Heart left ventricle (tissue), 13 donors: Measurements from ENCODE around the gene CREB3L1.

Experiments used
- POLR2A ChIP-seq, 2 donors: fragments of 450-650 bp; IDR thresholded peaks; one replicate each; pipeline ENCODE4 v1.6.1; 2017; ENCODE audit warnings: antibody characterized with exemption in 2 of 2, mild to moderate bottlenecking in 2 of 2, moderate library complexity in 2 of 2
- TF ChIP-seq, protein P1 (sequence below), 12 donors: fragments of 200-600 bp; sonication (generic) in 4 of 12; IDR thresholded peaks; one replicate each; pipeline versions ENCODE4 v1.5.0 to v1.8.0; 2018 to 2022; ENCODE audit warnings: antibody characterized with exemption in 12 of 12, mild to moderate bottlenecking in 5 of 12
- donor health status: ischemic (EF 13 %, LVEDD 7.1; RV severe dilation, severe dysfunction).
- donor health status: DM: no; HTN: yes; CAD: no.
- donor health status: DM: no; HTN: no; CAD: no.
- donor health status: ischemic (EF 25% LVEDD 6.9; RV normal size, moderate dysfunction).
- donor health status: ischemic (EF 25% LVEDD 5.7; RV mildly dilated, moderate dysfunction).
- donor health status: ischemic (EF 35%, LVEDD 5.7; RV mildly dilated, moderate dysfunction).
- donor health status: nonischemic (EF 11% LVEDD 7.7; RV severe dilation, severe dysfunction).
- donor health status: DM: yes; HTN: yes; CAD: no.
- donor health status: PGD.
- donor health status: ischemic (EF 29% LVEDD 5.4; RV normal size, mild dysfunction).
- donor health status: nonischemic (EF 23%, LVEDD 6.1; RV moderate dilation, normal function).

DNA sequence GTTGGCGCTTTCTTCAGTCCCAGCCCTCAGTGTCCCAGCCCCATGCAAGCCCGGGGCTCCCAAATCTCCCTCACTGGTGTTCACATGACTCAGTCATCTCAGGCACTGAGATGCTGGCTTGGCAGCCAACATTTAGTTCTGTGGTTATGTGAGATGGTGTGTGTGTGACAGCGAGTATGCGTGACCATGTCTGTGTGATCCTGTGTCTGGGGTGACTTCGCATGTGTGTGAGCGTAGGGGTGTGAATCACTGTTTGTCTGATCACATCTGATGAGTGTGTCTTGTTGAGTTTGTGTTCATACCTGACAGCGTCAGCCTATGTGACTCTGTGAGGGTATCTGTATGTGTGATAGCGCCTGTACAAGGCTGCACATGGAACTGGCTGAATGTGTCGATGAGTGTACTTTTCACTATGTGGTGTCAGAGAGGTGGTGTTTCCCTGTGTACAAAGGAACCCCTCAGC lies 16.2 kb downstream of the CREB3L1 start:
- TF ChIP-seq, protein P1, sequence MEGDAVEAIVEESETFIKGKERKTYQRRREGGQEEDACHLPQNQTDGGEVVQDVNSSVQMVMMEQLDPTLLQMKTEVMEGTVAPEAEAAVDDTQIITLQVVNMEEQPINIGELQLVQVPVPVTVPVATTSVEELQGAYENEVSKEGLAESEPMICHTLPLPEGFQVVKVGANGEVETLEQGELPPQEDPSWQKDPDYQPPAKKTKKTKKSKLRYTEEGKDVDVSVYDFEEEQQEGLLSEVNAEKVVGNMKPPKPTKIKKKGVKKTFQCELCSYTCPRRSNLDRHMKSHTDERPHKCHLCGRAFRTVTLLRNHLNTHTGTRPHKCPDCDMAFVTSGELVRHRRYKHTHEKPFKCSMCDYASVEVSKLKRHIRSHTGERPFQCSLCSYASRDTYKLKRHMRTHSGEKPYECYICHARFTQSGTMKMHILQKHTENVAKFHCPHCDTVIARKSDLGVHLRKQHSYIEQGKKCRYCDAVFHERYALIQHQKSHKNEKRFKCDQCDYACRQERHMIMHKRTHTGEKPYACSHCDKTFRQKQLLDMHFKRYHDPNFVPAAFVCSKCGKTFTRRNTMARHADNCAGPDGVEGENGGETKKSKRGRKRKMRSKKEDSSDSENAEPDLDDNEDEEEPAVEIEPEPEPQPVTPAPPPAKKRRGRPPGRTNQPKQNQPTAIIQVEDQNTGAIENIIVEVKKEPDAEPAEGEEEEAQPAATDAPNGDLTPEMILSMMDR (IDR thresholded peaks at IDR 0.05): no peak
- TF ChIP-seq POLR2A (IDR thresholded peaks at IDR 0.05): no peak
